IMR-90 (cell line): Measurements from ENCODE around the gene SLPI. TPM values are rescaled to one million over a fixed set of nuclear protein-coding genes. Genes with fewer than 3 reads are reported as not detected.

Experiments used
- ATAC-seq: fragments of 200-7000 bp; cut with Tn5 transposase; 2 replicates; pipeline ENCODE4 v1.9.1; 2020; ENCODE audit warnings: low read depth, mild to moderate bottlenecking, moderate library complexity
- BruUV-seq: library from RNA; stranded (reverse); fragments of 400-500 nt; replicated peaks from 2 replicates; lab custom pipeline; 2021; lab: Mats Ljungman, UMichigan
- CTCF ChIA-PET: fragments of 300-600 bp; formaldehyde crosslinking; extraction: SDS; loops from one replicate; lab custom pipeline; 2021; ENCODE audit warnings: antibody characterized with exemption; lab: Yijun Ruan, JAX
- POLR2A ChIA-PET: fragments of 300-600 bp; sonication (Branson Sonifier 250); formaldehyde crosslinking; loops from one replicate; lab custom pipeline; 2022; ENCODE audit warnings: antibody characterized with exemption; ENCODE audit not compliant: unreplicated experiment; lab: Charles Lee
- DNase-seq: peaks from one replicate; pipeline ENCODE4 v3.0.0; 2013
- H2AFZ ChIP-seq: replicated peaks from 2 replicates; pipeline ENCODE3; 2013; ENCODE audit warnings: low read length, mild to moderate bottlenecking; ENCODE audit not compliant: poor library complexity
- H2AK5ac ChIP-seq: 2 replicates; pipeline ENCODE4 v1.6.1; 2013; ENCODE audit warnings: low read depth, low read length, inconsistent platforms
- H2AK9ac ChIP-seq: replicated peaks from 2 replicates; pipeline ENCODE3; 2013; ENCODE audit warnings: mild to moderate bottlenecking, low read depth, low read length, moderate library complexity; ENCODE audit not compliant: poor library complexity
- H2BK120ac ChIP-seq: 2 replicates; pipeline ENCODE4 v1.6.1; 2013; ENCODE audit warnings: low read depth, low read length, inconsistent platforms
- H2BK15ac ChIP-seq: 3 replicates; pipeline ENCODE4 v1.6.1; 2013; ENCODE audit warnings: low read depth, low read length, inconsistent platforms
- H2BK20ac ChIP-seq: 2 replicates; pipeline ENCODE4 v1.6.1; 2013; ENCODE audit warnings: low read depth, mild to moderate bottlenecking, inconsistent platforms, low read length, moderate library complexity
- H2BK5ac ChIP-seq: 2 replicates; pipeline ENCODE4 v1.6.1; 2013; ENCODE audit warnings: mild to moderate bottlenecking, low read depth, low read length, inconsistent platforms; ENCODE audit not compliant: poor library complexity, severe bottlenecking
- H3K14ac ChIP-seq: replicated peaks from 2 replicates; pipeline ENCODE4 v1.6.1; 2013; ENCODE audit warnings: low read depth, low read length, inconsistent platforms
- H3K18ac ChIP-seq: 2 replicates; pipeline ENCODE4 v1.6.1; 2013; ENCODE audit warnings: low read depth, low read length, control low read depth
- H3K23ac ChIP-seq: 2 replicates; pipeline ENCODE4 v1.6.1; 2013; ENCODE audit warnings: low read depth, low read length, inconsistent platforms
- H3K27ac ChIP-seq: 2 replicates; pipeline ENCODE4 v1.5.1; 2013; ENCODE audit warnings: mild to moderate bottlenecking, control low read depth, low read length; ENCODE audit not compliant: insufficient read depth
- H3K27me3 ChIP-seq: 2 replicates; pipeline ENCODE4 v1.6.1; 2013; ENCODE audit warnings: low read length; ENCODE audit not compliant: control insufficient read depth, insufficient read depth
- H3K36me3 ChIP-seq: 2 replicates; pipeline ENCODE4 v1.6.1; 2013; ENCODE audit warnings: low read length, mixed read lengths; ENCODE audit not compliant: control insufficient read depth, insufficient read depth
- H3K4ac ChIP-seq: 2 replicates; pipeline ENCODE4 v1.6.1; 2013; ENCODE audit warnings: low read depth, low read length, inconsistent platforms
- H3K4me1 ChIP-seq: 2 replicates; pipeline ENCODE4 v1.6.1; 2013; ENCODE audit warnings: low read length, mixed read lengths; ENCODE audit not compliant: control insufficient read depth, insufficient read depth
- H3K4me2 ChIP-seq: 2 replicates; pipeline ENCODE4 v1.6.1; 2013; ENCODE audit warnings: low read depth, mild to moderate bottlenecking, control low read depth, low read length, moderate library complexity
- H3K4me3 ChIP-seq: 2 replicates; pipeline ENCODE4 v1.5.1; 2013; ENCODE audit warnings: low read depth, mild to moderate bottlenecking, control low read depth, low read length, moderate library complexity; ENCODE audit not compliant: insufficient read depth
- H3K56ac ChIP-seq: 2 replicates; pipeline ENCODE4 v1.6.1; 2013; ENCODE audit warnings: low read length, inconsistent platforms; ENCODE audit not compliant: insufficient read depth; ENCODE audit errors: extremely low read depth
- H3K79me1 ChIP-seq, 2 experiments: 2 replicates each; pipeline ENCODE4 v1.6.1; 2013; ENCODE audit warnings: low read length in 2 of 2, inconsistent platforms in 1 of 2, low read depth in 1 of 2
- H3K9ac ChIP-seq: 2 replicates; pipeline ENCODE4 v1.6.1; 2013; ENCODE audit warnings: low read depth, low read length, control low read depth
- H3K9me1 ChIP-seq: 2 replicates; pipeline ENCODE4 v1.6.1; 2013; ENCODE audit warnings: low read length, inconsistent platforms; ENCODE audit not compliant: insufficient read depth
- H3K9me3 ChIP-seq: 2 replicates; pipeline ENCODE4 v1.6.1; 2013; ENCODE audit warnings: low read length; ENCODE audit not compliant: control insufficient read depth, insufficient read depth
- H4K20me1 ChIP-seq: 2 replicates; pipeline ENCODE4 v1.6.1; 2013; ENCODE audit warnings: low read length, inconsistent platforms; ENCODE audit not compliant: insufficient read depth
- H4K5ac ChIP-seq: 2 replicates; pipeline ENCODE4 v1.6.1; 2013; ENCODE audit warnings: mild to moderate bottlenecking, low read depth, low read length, control low read depth
- H4K8ac ChIP-seq, 2 experiments: 2 replicates each; pipeline ENCODE4 v1.6.1; 2013; ENCODE audit warnings: low read depth in 2 of 2, low read length in 2 of 2, control low read depth in 1 of 2, inconsistent platforms in 1 of 2
- H4K91ac ChIP-seq: 2 replicates; pipeline ENCODE4 v1.6.1; 2013; ENCODE audit warnings: low read depth, low read length, inconsistent platforms; ENCODE audit not compliant: insufficient read depth
- CTCF ChIP-seq: conservative IDR thresholded peaks from 2 replicates; pipeline ENCODE4 v1.5.1; 2012; ENCODE audit warnings: mild to moderate bottlenecking, low read depth, low read length, improper control_type of control experiment
- FOS ChIP-seq: fragments of 150-350 bp; IDR thresholded peaks from 2 replicates; pipeline ENCODE4 v1.6.1; 2016; ENCODE audit warnings: low read depth, low read length
- MAZ ChIP-seq: IDR thresholded peaks from 2 replicates; pipeline ENCODE4 v1.6.1; 2012; ENCODE audit warnings: low read depth, mild to moderate bottlenecking, low read length, improper control_type of control experiment, moderate library complexity, borderline replicate concordance
- POLR2A ChIP-seq: IDR thresholded peaks from 2 replicates; pipeline ENCODE4 v1.6.1; 2012; ENCODE audit warnings: mild to moderate bottlenecking, low read depth, low read length
- RAD21 ChIP-seq: IDR thresholded peaks from 2 replicates; pipeline ENCODE4 v1.6.1; 2012; ENCODE audit warnings: low read length, improper control_type of control experiment
- WGBS, 2 experiments: methylation state at CpG; one replicate each; pipeline versions ENCODE4 v1.1.5 to v1.1.7; 2013; ENCODE audit warnings: missing lambda C conversion rate in 2 of 2; ENCODE audit not compliant: insufficient read length in 1 of 2; ENCODE audit errors: extremely low coverage in 2 of 2; 5-methylcytosine and 5-hydroxymethylcytosine counted together
- dilution Hi-C: fragments of 300-500 bp; cut with HindIII; formaldehyde crosslinking; loops from one replicate; pipeline ENCODE4 v1.14.3; 2018; ENCODE audit warnings: low sequenced_read_pairs; ENCODE audit not compliant: unreplicated experiment
- in situ Hi-C: fragments of 300-500 bp; cut with MboI; formaldehyde crosslinking; loops from 3 replicates; pipeline ENCODE4 v1.14.3; 2019; ENCODE audit warnings: low sequenced_read_pairs, inconsistent platforms, mixed read lengths
- intact Hi-C: fragments of 100-400 bp; cut with micrococcal nuclease; formaldehyde crosslinking; loops from 2 replicates; pipeline ENCODE4 v1.10.0; 2022
- polyA plus RNA-seq, 3 experiments: library from polyadenylated mRNA; depleted of rRNA; stranded (reverse); fragments of >200 nt; gene quantifications; 2 replicates each; pipeline ENCODE4 v1.2.3, GENCODE V29; 2012; ENCODE audit warnings: low replicate concordance in 1 of 3
- total RNA-seq: library from RNA; depleted of rRNA; stranded (reverse); fragments of >200 nt; gene quantifications from 2 replicates; pipeline ENCODE4 v1.2.3, GENCODE V29; 2012
- TF ChIP-seq, protein P1 (sequence below): fragments of 150-350 bp; IDR thresholded peaks from 2 replicates; pipeline ENCODE4 v1.6.1; 2016; ENCODE audit warnings: low read depth, mild to moderate bottlenecking, low read length, moderate library complexity, borderline replicate concordance
- TF ChIP-seq, protein P2 (sequence below): fragments of 150-350 bp; IDR thresholded peaks from 2 replicates; pipeline ENCODE4 v1.6.1; 2017; ENCODE audit warnings: mild to moderate bottlenecking, antibody characterized with exemption, low read length, low read depth

Gene SLPI
- total and polyA plus RNA-seq, 2 of the 4 experiments (the other 2 are of a cell fraction), result not detected

- BruUV-seq, result no TSS peak
- WGBS, 2 experiments, result no CpG with 5 or more reads among the region's 1 CpG
- ChIA-PET POLR2A (no interaction called here), CTCF (interaction anchor here (0.6 kb wide), 1 partner anchor 562 kb away, joined by 3 read pairs; no protein-coding TSS in a partner anchor)
- Histone ChIP-seq H2AK5ac (no peak overlapping the region), H2BK120ac (no peak overlapping the region), H2AFZ (no peak overlapping the region), H2BK5ac (no peak overlapping the region), H2AK9ac (no peak overlapping the region), H3K4me3 (no peak overlapping the region), H3K9ac (no peak overlapping the region), H3K36me3 (no peaks in the 10 kb centered on the region), H3K9me1 (no peaks in the 10 kb centered on the region), H3K27ac (no peak overlapping the region), H3K14ac (no peak overlapping the region), H3K27me3 (no peaks in the 10 kb centered on the region; the same call in 1 of the 2 replicates), H3K56ac (no peak overlapping the region), H4K5ac (no peak overlapping the region), H2BK20ac (no peak overlapping the region), H3K4ac (no peak overlapping the region), H4K8ac (no peak overlapping the region), H3K79me1 (no peaks in the 10 kb centered on the region), H3K23ac (no peak overlapping the region), H3K18ac (no peak overlapping the region), H3K9me3 (no peaks in the 10 kb centered on the region), H3K4me2 (no peak overlapping the region), H2BK15ac (no peak overlapping the region), H4K91ac (no peak overlapping the region), H4K20me1 (no peaks in the 10 kb centered on the region), H3K4me1 (no peaks in the 10 kb centered on the region)
- ATAC-seq (no peak), DNase-seq (no peak)
- in situ Hi-C loops, result no loop called here
- intact Hi-C loops, result no loop called here
- dilution Hi-C loops, result no loop called here
- TF ChIP-seq RAD21 (no peak), FOS (no peak), MAZ (no peak), POLR2A (no peak), CTCF (no peak)
- TF ChIP-seq, protein P1, sequence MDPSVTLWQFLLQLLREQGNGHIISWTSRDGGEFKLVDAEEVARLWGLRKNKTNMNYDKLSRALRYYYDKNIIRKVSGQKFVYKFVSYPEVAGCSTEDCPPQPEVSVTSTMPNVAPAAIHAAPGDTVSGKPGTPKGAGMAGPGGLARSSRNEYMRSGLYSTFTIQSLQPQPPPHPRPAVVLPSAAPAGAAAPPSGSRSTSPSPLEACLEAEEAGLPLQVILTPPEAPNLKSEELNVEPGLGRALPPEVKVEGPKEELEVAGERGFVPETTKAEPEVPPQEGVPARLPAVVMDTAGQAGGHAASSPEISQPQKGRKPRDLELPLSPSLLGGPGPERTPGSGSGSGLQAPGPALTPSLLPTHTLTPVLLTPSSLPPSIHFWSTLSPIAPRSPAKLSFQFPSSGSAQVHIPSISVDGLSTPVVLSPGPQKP, result no peak
- TF ChIP-seq, protein P2, sequence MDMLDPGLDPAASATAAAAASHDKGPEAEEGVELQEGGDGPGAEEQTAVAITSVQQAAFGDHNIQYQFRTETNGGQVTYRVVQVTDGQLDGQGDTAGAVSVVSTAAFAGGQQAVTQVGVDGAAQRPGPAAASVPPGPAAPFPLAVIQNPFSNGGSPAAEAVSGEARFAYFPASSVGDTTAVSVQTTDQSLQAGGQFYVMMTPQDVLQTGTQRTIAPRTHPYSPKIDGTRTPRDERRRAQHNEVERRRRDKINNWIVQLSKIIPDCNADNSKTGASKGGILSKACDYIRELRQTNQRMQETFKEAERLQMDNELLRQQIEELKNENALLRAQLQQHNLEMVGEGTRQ, result no peak
Measured at GRCh38 chr20:45209924-45210323, 44.4 kb downstream of the SLPI start.
